Mesenchymal stem cell (in vitro differentiated cells and primary cell): ENCODE measurements around the gene GRM5.

Source experiments
- DNase-seq: peaks from one replicate; pipeline ENCODE4 v3.0.0-alpha.2; 2013
- H2AFZ ChIP-seq: one replicate; pipeline ENCODE4 v1.6.1; 2013; ENCODE audit warnings: low read depth, mild to moderate bottlenecking, control low read depth, inconsistent platforms, low read length, moderate library complexity
- H2AK5ac ChIP-seq: 2 replicates; pipeline ENCODE4 v1.6.1; 2013; ENCODE audit warnings: low read length, moderate library complexity, mild to moderate bottlenecking, inconsistent platforms; ENCODE audit not compliant: severe bottlenecking
- H2BK120ac ChIP-seq: one replicate; pipeline ENCODE4 v1.6.1; 2013; ENCODE audit warnings: low read depth, mild to moderate bottlenecking, inconsistent platforms, low read length, moderate library complexity
- H2BK12ac ChIP-seq, 2 experiments: one replicate each; pipeline ENCODE4 v1.6.1; 2013; ENCODE audit warnings: inconsistent platforms in 2 of 2, low read length in 2 of 2, mild to moderate bottlenecking in 2 of 2, moderate library complexity in 2 of 2, control low read depth in 1 of 2
- H2BK15ac ChIP-seq: one replicate; pipeline ENCODE4 v1.6.1; 2013; ENCODE audit warnings: mild to moderate bottlenecking, low read depth, inconsistent platforms; ENCODE audit not compliant: poor library complexity, severe bottlenecking
- H2BK5ac ChIP-seq: 2 replicates; pipeline ENCODE4 v1.6.1; 2013; ENCODE audit warnings: low read depth, mild to moderate bottlenecking, low read length, control low read depth, inconsistent platforms; ENCODE audit not compliant: poor library complexity, severe bottlenecking
- H3K14ac ChIP-seq, 2 experiments: one replicate each; pipeline ENCODE4 v1.6.1; 2013; ENCODE audit warnings: inconsistent platforms in 2 of 2, low read length in 2 of 2, control low read depth in 1 of 2, mild to moderate bottlenecking in 1 of 2, moderate library complexity in 1 of 2
- H3K18ac ChIP-seq, 2 experiments: one replicate each; pipeline ENCODE4 v1.6.1; 2013; ENCODE audit warnings: inconsistent platforms in 2 of 2, low read length in 2 of 2, control low read depth in 1 of 2, low read depth in 1 of 2, mild to moderate bottlenecking in 1 of 2
- H3K23ac ChIP-seq, 2 experiments: one replicate each; pipeline ENCODE4 v1.6.1; 2013; ENCODE audit warnings: inconsistent platforms in 2 of 2, low read length in 2 of 2, mild to moderate bottlenecking in 2 of 2, moderate library complexity in 2 of 2, control low read depth in 1 of 2
- H3K27ac ChIP-seq: 2 replicates; pipeline ENCODE4 v1.5.1; 2013; ENCODE audit warnings: mild to moderate bottlenecking, moderate library complexity, low read length, control low read depth, inconsistent platforms; ENCODE audit not compliant: poor library complexity, severe bottlenecking
- H3K27me3 ChIP-seq, 2 experiments: 2 replicates each; pipeline versions ENCODE4 v1.6.1 to v1.7.0; 2013; ENCODE audit warnings: low read length in 2 of 2, mild to moderate bottlenecking in 2 of 2, moderate library complexity in 2 of 2, control low read depth in 1 of 2, inconsistent platforms in 1 of 2; ENCODE audit not compliant: control insufficient read depth in 1 of 2, insufficient read depth in 1 of 2
- H3K36me3 ChIP-seq, 2 experiments: 2 replicates each; pipeline versions ENCODE4 v1.6.1 to v1.7.0; 2013; ENCODE audit warnings: low read length in 2 of 2, control low read depth in 1 of 2, inconsistent platforms in 1 of 2, low read depth in 1 of 2, mild to moderate bottlenecking in 1 of 2; ENCODE audit not compliant: insufficient read depth in 2 of 2, control insufficient read depth in 1 of 2
- H3K4ac ChIP-seq, 2 experiments: one replicate each; pipeline ENCODE4 v1.6.1; 2013; ENCODE audit warnings: inconsistent platforms in 2 of 2, low read length in 2 of 2, mild to moderate bottlenecking in 2 of 2, moderate library complexity in 2 of 2, control low read depth in 1 of 2, low read depth in 1 of 2
- H3K4me1 ChIP-seq: 2 replicates; pipeline ENCODE4 v1.6.1; 2013; ENCODE audit warnings: low read depth, low read length, control low read depth; ENCODE audit not compliant: control insufficient read depth, insufficient read depth
- H3K4me2 ChIP-seq: 2 replicates; pipeline ENCODE4 v1.6.1; 2013; ENCODE audit warnings: low read length, mild to moderate bottlenecking, inconsistent platforms; ENCODE audit not compliant: poor library complexity, severe bottlenecking
- H3K4me3 ChIP-seq, 2 experiments: 2 replicates each; pipeline versions ENCODE4 v1.5.1 to v1.7.0; 2013; ENCODE audit warnings: low read length in 2 of 2, mild to moderate bottlenecking in 2 of 2, control low read depth in 1 of 2, low read depth in 1 of 2; ENCODE audit not compliant: insufficient read depth in 1 of 2
- H3K79me1 ChIP-seq: replicated peaks from 2 replicates; pipeline ENCODE4 v1.6.1; 2013; ENCODE audit warnings: mild to moderate bottlenecking, control low read depth, low read length, inconsistent platforms; ENCODE audit not compliant: poor library complexity, severe bottlenecking
- H3K9ac ChIP-seq: 2 replicates; pipeline ENCODE4 v1.7.0; 2013; ENCODE audit warnings: mild to moderate bottlenecking, low read length, moderate library complexity
- H3K9me3 ChIP-seq: 2 replicates; pipeline ENCODE4 v1.7.0; 2013; ENCODE audit warnings: mild to moderate bottlenecking, low read length; ENCODE audit not compliant: control insufficient read depth
- H4K8ac ChIP-seq: one replicate; pipeline ENCODE4 v1.6.1; 2013; ENCODE audit warnings: inconsistent platforms, mild to moderate bottlenecking, low read length, moderate library complexity
- H4K91ac ChIP-seq: one replicate; pipeline ENCODE4 v1.6.1; 2013; ENCODE audit warnings: mild to moderate bottlenecking, low read length, inconsistent platforms
- WGBS: methylation state at CpG from one replicate; pipeline ENCODE4 v1.1.7; 2013; ENCODE audit warnings: mixed read lengths; 5-methylcytosine and 5-hydroxymethylcytosine counted together

GRM5 gene

GRCh38 chr11:88533001-88533400 is 532.8 kb downstream of the GRM5 start:
- no peak overlapping the region for H3K23ac ChIP-seq
- no peak overlapping the region for H2BK120ac ChIP-seq
- no peak overlapping the region for H3K18ac ChIP-seq
- H3K4ac ChIP-seq: no peak overlapping the region
- no peaks in the 10 kb centered on the region for H3K4me1 ChIP-seq
- no peak overlapping the region for H2AFZ ChIP-seq
- no peak overlapping the region for H3K4me3 ChIP-seq
- H3K4me2 ChIP-seq: no peak overlapping the region
- WGBS: 96% methylated on average over 1 of the region's 1 CpG
- no peaks in the 10 kb centered on the region for H3K36me3 ChIP-seq
- no peak overlapping the region for H2BK5ac ChIP-seq
- DNase-seq: no peak
- no peak overlapping the region for H4K91ac ChIP-seq
- no peak overlapping the region for H4K8ac ChIP-seq
- no peaks in the 10 kb centered on the region for H3K79me1 ChIP-seq
- no peak overlapping the region for H2BK15ac ChIP-seq
- H3K27ac ChIP-seq: no peak overlapping the region
- H3K14ac ChIP-seq: no peak overlapping the region
- no peaks in the 10 kb centered on the region for H3K9me3 ChIP-seq
- H3K27me3 ChIP-seq: no peaks in the 10 kb centered on the region
- no peak overlapping the region for H3K9ac ChIP-seq
- H2BK12ac ChIP-seq: no peak overlapping the region
- no peak overlapping the region for H2AK5ac ChIP-seq

DNA sequence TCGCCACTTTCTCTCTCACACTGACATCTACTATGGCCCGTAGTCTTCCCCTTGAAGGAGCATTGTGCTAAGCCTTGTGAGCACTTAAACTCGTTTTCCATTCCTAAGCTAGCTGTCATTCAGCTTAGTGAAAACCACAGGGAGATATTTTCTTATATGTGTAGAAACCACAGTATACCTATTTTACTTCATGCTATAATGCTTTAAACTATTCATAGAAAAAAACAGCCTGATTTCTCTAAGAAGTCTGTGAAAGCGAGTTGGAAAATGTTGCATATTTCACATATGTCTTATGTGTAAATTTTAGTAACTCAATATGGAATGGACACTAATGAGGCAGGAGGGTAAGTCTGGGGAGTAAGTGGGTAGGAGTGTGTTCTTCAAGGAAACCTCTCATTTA is 534.0 kb downstream of the GRM5 start:
- Histone ChIP-seq H2AK5ac (no peak overlapping the region), H3K9me3 (no peaks in the 10 kb centered on the region), H3K27me3 (no peaks in the 10 kb centered on the region), H2BK15ac (no peak overlapping the region), H2BK12ac (no peak overlapping the region), H3K18ac (no peak overlapping the region), H4K8ac (no peak overlapping the region), H3K9ac (no peak overlapping the region), H3K79me1 (no peaks in the 10 kb centered on the region), H3K27ac (no peak overlapping the region), H3K4me1 (no peaks in the 10 kb centered on the region), H3K36me3 (no peaks in the 10 kb centered on the region), H3K4ac (no peak overlapping the region), H3K4me3 (no peak overlapping the region), H3K23ac (no peak overlapping the region), H3K4me2 (no peak overlapping the region), H2BK120ac (no peak overlapping the region), H2BK5ac (no peak overlapping the region), H3K14ac (no peak overlapping the region), H4K91ac (no peak overlapping the region), H2AFZ (no peak overlapping the region)
- 92% methylated on average over 3 of the region's 4 CpGs for WGBS
- DNase-seq: no peak

GRCh38 chr11:88529426-88529825 is 536.4 kb downstream of the GRM5 start:
- Histone ChIP-seq H2BK15ac (no peak overlapping the region), H4K8ac (no peak overlapping the region), H3K79me1 (no peaks in the 10 kb centered on the region), H3K18ac (no peak overlapping the region), H2BK12ac (no peak overlapping the region), H2AFZ (no peak overlapping the region), H2AK5ac (no peak overlapping the region), H3K23ac (no peak overlapping the region), H3K4me1 (no peaks in the 10 kb centered on the region), H3K9ac (no peak overlapping the region), H3K14ac (no peak overlapping the region), H3K36me3 (no peaks in the 10 kb centered on the region), H3K4me3 (no peak overlapping the region), H3K4me2 (no peak overlapping the region), H3K27me3 (no peaks in the 10 kb centered on the region), H4K91ac (no peak overlapping the region), H3K4ac (no peak overlapping the region), H2BK5ac (no peak overlapping the region), H2BK120ac (no peak overlapping the region), H3K27ac (no peak overlapping the region), H3K9me3 (no peaks in the 10 kb centered on the region)
- DNase-seq: no peak
- WGBS: 95% methylated on average over 1 of the region's 1 CpG

GRCh38 chr11:88523386-88524071 is 542.3 kb downstream of the GRM5 start:
- Histone ChIP-seq H3K4ac (no peak overlapping the region), H2BK5ac (no peak overlapping the region), H2AK5ac (no peak overlapping the region), H2BK120ac (no peak overlapping the region), H2BK15ac (no peak overlapping the region), H3K36me3 (no peaks in the 10 kb centered on the region), H3K14ac (no peak overlapping the region), H3K4me1 (no peaks in the 10 kb centered on the region), H3K18ac (peak overlapping the region in 1 of 2 experiments; percentile 22), H3K4me3 (no peak overlapping the region), H4K91ac (no peak overlapping the region), H3K79me1 (no peaks in the 10 kb centered on the region), H2BK12ac (no peak overlapping the region), H3K27me3 (no peaks in the 10 kb centered on the region), H3K23ac (no peak overlapping the region), H4K8ac (no peak overlapping the region), H2AFZ (no peak overlapping the region), H3K9ac (no peak overlapping the region), H3K4me2 (no peak overlapping the region), H3K9me3 (no peaks in the 10 kb centered on the region), H3K27ac (no peak overlapping the region)
- DNase-seq: peak; percentile 30
